MM.1S (cell line): ENCODE data around the gene OIT3.
"Not testable (repeated sequence)": the region's sequence is repeated elsewhere in the genome, so short reads cannot be mapped to it uniquely, and the experiment has no call there.

Experiments used
- DNase-seq: peaks from one replicate; pipeline ENCODE4 v3.0.0-alpha.2; 2015
- H2AFZ ChIP-seq: fragments of 300-600 bp; sonication (generic); 2 replicates; pipeline ENCODE4 v1.6.0; 2016; ENCODE audit warnings: antibody characterized with exemption, low read length
- H3F3A ChIP-seq: fragments of 300-600 bp; sonication (generic); 2 replicates; pipeline ENCODE4 v1.6.1; 2016; ENCODE audit warnings: mild to moderate bottlenecking, antibody characterized with exemption, low read length, moderate library complexity, mixed read lengths; ENCODE audit not compliant: insufficient read depth
- H3K27ac ChIP-seq: fragments of 300-600 bp; sonication (generic); 2 replicates; pipeline ENCODE4 v1.5.1; 2016; ENCODE audit warnings: mild to moderate bottlenecking, low read length
- H3K27me3 ChIP-seq: fragments of 300-600 bp; sonication (generic); replicated peaks from 2 replicates; pipeline ENCODE4 v1.6.0; 2016; ENCODE audit warnings: low read length; ENCODE audit not compliant: insufficient read depth
- H3K36me3 ChIP-seq: fragments of 300-600 bp; sonication (generic); replicated peaks from 2 replicates; pipeline ENCODE4 v1.6.1; 2016; ENCODE audit warnings: mild to moderate bottlenecking, low read length, mixed read lengths; ENCODE audit not compliant: insufficient read depth
- H3K4me1 ChIP-seq: fragments of 300-600 bp; sonication (generic); 2 replicates; pipeline ENCODE4 v1.6.1; 2016; ENCODE audit warnings: low read length, mixed read lengths
- H3K4me2 ChIP-seq: fragments of 300-600 bp; sonication (generic); 2 replicates; pipeline ENCODE4 v1.6.0; 2016; ENCODE audit warnings: low read depth, low read length
- H3K4me3 ChIP-seq: fragments of 300-600 bp; sonication (generic); 2 replicates; pipeline ENCODE4 v1.5.1; 2016; ENCODE audit warnings: low read length, mixed read lengths
- H3K79me2 ChIP-seq: fragments of 300-600 bp; sonication (generic); 2 replicates; pipeline ENCODE4 v1.6.1; 2016; ENCODE audit warnings: mixed run types, low read length, mixed read lengths
- H3K9ac ChIP-seq: fragments of 300-600 bp; sonication (generic); 2 replicates; pipeline ENCODE4 v1.6.1; 2016; ENCODE audit warnings: low read length, mixed read lengths
- H3K9me2 ChIP-seq: fragments of 300-600 bp; sonication (generic); replicated peaks from 2 replicates; pipeline ENCODE4 v1.6.1; 2016; ENCODE audit warnings: mild to moderate bottlenecking, low read length, mixed read lengths; ENCODE audit not compliant: insufficient read depth
- H3K9me3 ChIP-seq: fragments of 300-600 bp; sonication (generic); replicated peaks from 2 replicates; pipeline ENCODE4 v1.6.1; 2016; ENCODE audit warnings: mild to moderate bottlenecking, low read length, mixed read lengths; ENCODE audit not compliant: insufficient read depth
- H4K20me1 ChIP-seq: fragments of 300-600 bp; sonication (generic); 2 replicates; pipeline ENCODE4 v1.6.1; 2016; ENCODE audit warnings: mild to moderate bottlenecking, low read length, moderate library complexity, mixed read lengths; ENCODE audit not compliant: insufficient read depth
- CTCF ChIP-seq: fragments of 300-600 bp; sonication (generic); IDR thresholded peaks from 2 replicates; pipeline ENCODE4 v1.5.1; 2016; ENCODE audit warnings: antibody characterized with exemption, low read length, mixed read lengths
- EZH2 ChIP-seq: fragments of 300-600 bp; sonication (generic); optimal IDR thresholded peaks from 2 replicates; pipeline ENCODE3; 2017; ENCODE audit warnings: low read depth, mild to moderate bottlenecking, antibody characterized with exemption, low read length, mixed read lengths
- EZH2phosphoT487 ChIP-seq: fragments of 300-600 bp; sonication (generic); IDR thresholded peaks from 2 replicates; pipeline ENCODE4 v1.6.1; 2018; ENCODE audit warnings: antibody characterized with exemption, low read length

Gene OIT3

GRCh38 chr10:72912736-72913135, 19.2 kb downstream of the OIT3 start:
- Histone ChIP-seq H3K9ac (no peak overlapping the region), H3K27ac (no peak overlapping the region), H3K27me3 (no peaks in the 10 kb centered on the region), H4K20me1 (no peaks in the 10 kb centered on the region), H3F3A (no peaks in the 10 kb centered on the region), H3K4me3 (no peak overlapping the region), H3K9me2 (no peaks in the 10 kb centered on the region), H3K9me3 (no peaks in the 10 kb centered on the region), H3K4me2 (no peak overlapping the region), H3K36me3 (no peaks in the 10 kb centered on the region), H3K4me1 (no peaks in the 10 kb centered on the region), H3K79me2 (no peaks in the 10 kb centered on the region), H2AFZ (no peak overlapping the region)
- no peak for DNase-seq
- no peak for TF ChIP-seq EZH2phosphoT487
- no peak for TF ChIP-seq CTCF
- no peak for TF ChIP-seq EZH2

GRCh38 chr10:72913287-72913686, 19.7 kb downstream of the OIT3 start:
- DNase-seq: no peak
- no peaks in the 10 kb centered on the region for H3K9me2 ChIP-seq

GRCh38 chr10:72917201-72917600, 23.7 kb downstream of the OIT3 start:
- not testable (repeated sequence) for H4K20me1 ChIP-seq, H3K27ac ChIP-seq, H3K4me1 ChIP-seq, H3K9me2 ChIP-seq, H2AFZ ChIP-seq, H3K4me2 ChIP-seq, H3K4me3 ChIP-seq, H3F3A ChIP-seq, DNase-seq, H3K79me2 ChIP-seq, H3K36me3 ChIP-seq, H3K27me3 ChIP-seq, H3K9ac ChIP-seq, H3K9me3 ChIP-seq

More at GRCh38 chr10:72913287-72913686, 19.7 kb downstream of the OIT3 start:
- no peaks in the 10 kb centered on the region for H3K4me1 ChIP-seq
- H3K27ac ChIP-seq: no peak overlapping the region
- H3K4me3 ChIP-seq: no peak overlapping the region
- H3F3A ChIP-seq: no peaks in the 10 kb centered on the region
- no peaks in the 10 kb centered on the region for H3K36me3 ChIP-seq
- H3K9me3 ChIP-seq: no peaks in the 10 kb centered on the region
- no peak overlapping the region for H3K4me2 ChIP-seq
- no peaks in the 10 kb centered on the region for H3K79me2 ChIP-seq
- no peak overlapping the region for H3K9ac ChIP-seq
- H3K27me3 ChIP-seq: no peaks in the 10 kb centered on the region
- no peak overlapping the region for H2AFZ ChIP-seq
- H4K20me1 ChIP-seq: no peaks in the 10 kb centered on the region
- TF ChIP-seq CTCF (no peak), EZH2 (no peak), EZH2phosphoT487 (no peak)

- not testable (repeated sequence) for H3K9ac ChIP-seq, DNase-seq, H3K4me2 ChIP-seq, H3K36me3 ChIP-seq, H2AFZ ChIP-seq, H3K4me1 ChIP-seq, H3K9me3 ChIP-seq, H3K4me3 ChIP-seq, H3K9me2 ChIP-seq, H3K79me2 ChIP-seq, H4K20me1 ChIP-seq, H3K27ac ChIP-seq, H3F3A ChIP-seq, H3K27me3 ChIP-seq
Observed at GRCh38 chr10:72917803-72918332, 24.3 kb downstream of the OIT3 start.
